ENCODE measurements around the gene ACP2. TPM values are rescaled to one million over a fixed set of nuclear protein-coding genes. Genes with fewer than 3 reads are reported as not detected.

The ACP2 gene
- total RNA-seq, 1 donor from 2014 or later: 54.8 TPM

GRCh38 chr11:47257517-47258316, 9.1 kb upstream of the ACP2 start, which contains the start of gene NR1H3:
TSS of gene NR1H3 (plus strand) at chr11:47257996. CDS start at chr11:47259217, 1,221 bp downstream.
- Histone ChIP-seq H3K4me1 (peaks cover 68% of the 10 kb centered on the region), H3K36me3 (peaks cover 0 to 4% of the 10 kb centered on the region in 2 donors), H3K27ac (peak within 1 kb of the TSS; percentile 85), H3K27me3 (no peaks in the 10 kb centered on the region), H3K9me3 (no peaks in the 10 kb centered on the region), H3K4me3 (peak within 1 kb of the TSS; percentile 36 to 42)
- intact Hi-C loops (cut with DNase I): loop anchor here (5.0 kb wide), 2 partner anchors 40 to 80 kb away; partner anchors contain the start of gene ARFGAP2
- TF ChIP-seq CTCF (IDR thresholded peaks at IDR 0.05): peak; percentile 29 to 61 (median 50)
- TF ChIP-seq POLR2AphosphoS5 (IDR thresholded peaks at IDR 0.05; ENCODE audit: insufficient read depth in 1 of 2, low read depth in 1 of 2): peak; percentile 15 to 73
- TF ChIP-seq POLR2A (IDR thresholded peaks at IDR 0.05): no peak
- DNase-seq (ENCODE audit: extremely low spot score in 2 of 2): peak in 1 of 2 donors; percentile 94

DNA sequence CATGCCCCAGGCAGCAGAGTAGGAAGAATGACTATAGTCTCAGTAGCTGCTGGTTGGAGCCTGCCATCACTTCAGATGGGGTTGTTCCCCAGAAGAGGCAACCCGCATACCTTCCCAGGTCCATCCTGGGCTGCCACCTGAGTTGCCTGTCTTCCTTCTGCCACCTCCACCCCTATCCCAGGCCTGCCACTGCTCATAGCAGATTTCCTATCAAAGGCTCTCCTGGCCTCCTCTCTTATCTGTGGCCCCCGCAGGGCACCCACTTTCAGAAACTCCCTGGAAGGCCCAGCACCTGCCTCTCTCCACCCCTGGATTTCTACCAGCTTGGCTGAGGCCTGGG, 8.5 kb upstream of the ACP2 start:
- intact Hi-C loops (cut with DNase I): loop anchor here (5.0 kb wide), 2 partner anchors 40 to 80 kb away; partner anchors contain the start of gene ARFGAP2
- Histone ChIP-seq H3K27me3 (no peaks in the 10 kb centered on the region), H3K27ac (peak overlapping the region; percentile 85), H3K4me3 (peak overlapping the region; percentile 36 to 42), H3K4me1 (peaks cover 68% of the 10 kb centered on the region), H3K36me3 (peaks cover 0 to 4% of the 10 kb centered on the region in 2 donors), H3K9me3 (no peaks in the 10 kb centered on the region)
- DNase-seq (ENCODE audit: extremely low spot score in 2 of 2): no peak
- TF ChIP-seq POLR2AphosphoS5 (IDR thresholded peaks at IDR 0.05; ENCODE audit: insufficient read depth in 1 of 2, low read depth in 1 of 2) (no peak), POLR2A (IDR thresholded peaks at IDR 0.05) (no peak), CTCF (IDR thresholded peaks at IDR 0.05) (no peak)

DNA sequence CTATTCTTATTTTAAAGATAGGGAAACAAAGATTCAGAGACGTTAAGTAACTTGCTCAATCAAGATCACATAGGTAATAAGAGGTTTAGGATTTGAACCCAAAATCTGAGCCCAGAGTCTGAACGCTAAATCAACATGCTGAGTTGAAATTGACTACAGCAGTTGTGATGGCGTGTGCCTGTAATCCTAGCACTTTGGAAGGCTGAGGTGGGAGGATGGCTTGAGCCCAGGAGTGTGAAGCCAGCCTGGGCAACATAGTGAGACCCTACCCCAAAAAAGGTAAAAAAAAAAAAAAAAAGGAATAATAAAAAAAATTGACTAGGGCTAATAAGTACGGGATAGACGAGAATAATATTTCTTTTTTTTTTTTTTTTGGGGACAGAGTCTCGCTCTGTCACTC, 7.8 kb upstream of the ACP2 start:
- H3K4me3 ChIP-seq: no peak overlapping the region
- no peak for DNase-seq (ENCODE audit: extremely low spot score in 2 of 2)
- TF ChIP-seq POLR2AphosphoS5 (IDR thresholded peaks at IDR 0.05; ENCODE audit: insufficient read depth in 1 of 2, low read depth in 1 of 2) (no peak), POLR2A (IDR thresholded peaks at IDR 0.05) (no peak), CTCF (IDR thresholded peaks at IDR 0.05) (no peak)
- intact Hi-C loops (cut with DNase I): loop anchor here (5.0 kb wide), 2 partner anchors 39 to 79 kb away; partner anchors contain the start of gene ARFGAP2
- H3K27me3 ChIP-seq: no peaks in the 10 kb centered on the region
- H3K4me1 ChIP-seq: peaks cover 68% of the 10 kb centered on the region
- H3K36me3 ChIP-seq: no peaks in the 10 kb centered on the region
- no peaks in the 10 kb centered on the region for H3K9me3 ChIP-seq
- H3K27ac ChIP-seq: peak overlapping the region; percentile 85

DNA sequence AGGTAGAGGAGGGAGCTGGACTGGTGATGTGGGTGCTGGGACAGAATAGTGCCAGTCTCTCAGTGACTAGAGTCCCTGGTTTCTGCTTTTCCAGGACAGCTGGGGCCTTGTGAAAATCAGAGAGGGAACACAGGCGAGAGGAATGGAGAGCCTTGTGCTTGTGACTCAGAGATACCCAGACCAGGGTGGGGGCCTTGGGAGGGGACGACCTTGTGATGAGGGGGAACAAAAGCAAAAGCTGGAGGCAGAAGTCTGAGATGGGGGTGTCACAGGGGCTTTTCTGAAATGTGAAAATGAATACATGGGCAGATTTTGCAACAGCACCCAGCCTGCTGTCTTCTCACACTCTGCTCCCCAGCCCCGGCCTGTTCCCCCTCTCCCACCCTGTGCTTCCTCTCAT, 5.8 kb upstream of the ACP2 start:
- DNase-seq (ENCODE audit: extremely low spot score in 2 of 2): no peak
- Histone ChIP-seq H3K27ac (peak overlapping the region; percentile 85), H3K27me3 (no peaks in the 10 kb centered on the region), H3K9me3 (no peaks in the 10 kb centered on the region), H3K4me3 (peak overlapping the region in 1 of 2 donors; percentile 37), H3K36me3 (no peaks in the 10 kb centered on the region), H3K4me1 (peaks cover 62% of the 10 kb centered on the region)
- TF ChIP-seq CTCF (IDR thresholded peaks at IDR 0.05) (no peak), POLR2A (IDR thresholded peaks at IDR 0.05) (peak in 1 of 2 donors; percentile 8), POLR2AphosphoS5 (IDR thresholded peaks at IDR 0.05; ENCODE audit: insufficient read depth in 1 of 2, low read depth in 1 of 2) (no peak)
- intact Hi-C loops (cut with DNase I): no loop called here

GRCh38 chr11:47253660-47254059, 5.0 kb upstream of the ACP2 start:
- intact Hi-C loops (cut with DNase I): no loop called here

More at GRCh38 chr11:47253660-47254059, 5.0 kb upstream of the ACP2 start:
- no peaks in the 10 kb centered on the region for H3K27me3 ChIP-seq
- H3K36me3 ChIP-seq: no peaks in the 10 kb centered on the region
- H3K27ac ChIP-seq: peak overlapping the region; percentile 85
- peaks cover 58% of the 10 kb centered on the region for H3K4me1 ChIP-seq
- H3K4me3 ChIP-seq: no peak overlapping the region
- H3K9me3 ChIP-seq: no peaks in the 10 kb centered on the region
- no peak for TF ChIP-seq POLR2AphosphoS5 (IDR thresholded peaks at IDR 0.05; ENCODE audit: insufficient read depth in 1 of 2, low read depth in 1 of 2)
- TF ChIP-seq CTCF (IDR thresholded peaks at IDR 0.05): no peak
- TF ChIP-seq POLR2A (IDR thresholded peaks at IDR 0.05): no peak
- DNase-seq (ENCODE audit: extremely low spot score in 2 of 2): no peak
